ENCODE measurements around the gene TMEM165. TPM values are rescaled to one million over a fixed set of nuclear protein-coding genes. Genes with fewer than 3 reads are reported as not detected.

Gene TMEM165
- total and polyA plus RNA-seq, 9 of the 15 experiments (the other 6 are each of a cell fraction or from before 2014, with no cell fraction given), result 21.3 to 145 (median 96.8) TPM

GRCh38 chr4:55385201-55385649 lies 10.5 kb upstream of the TMEM165 start (continued):
- TF ChIP-seq, protein P1, sequence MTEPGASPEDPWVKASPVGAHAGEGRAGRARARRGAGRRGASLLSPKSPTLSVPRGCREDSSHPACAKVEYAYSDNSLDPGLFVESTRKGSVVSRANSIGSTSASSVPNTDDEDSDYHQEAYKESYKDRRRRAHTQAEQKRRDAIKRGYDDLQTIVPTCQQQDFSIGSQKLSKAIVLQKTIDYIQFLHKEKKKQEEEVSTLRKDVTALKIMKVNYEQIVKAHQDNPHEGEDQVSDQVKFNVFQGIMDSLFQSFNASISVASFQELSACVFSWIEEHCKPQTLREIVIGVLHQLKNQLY (CRISPR knock-in tag; conservative IDR thresholded peaks at IDR 0.05), result no peak

- Histone ChIP-seq H3K79me2 (ENCODE audit: control insufficient read depth, insufficient read depth, low read length) (no peaks in the 10 kb centered on the region), H3K9me1 (ENCODE audit: control insufficient read depth, insufficient read depth, low read length) (no peaks in the 10 kb centered on the region), H4K20me1 (replicated peaks; ENCODE audit: control insufficient read depth, insufficient read depth, low read length) (no peaks in the 10 kb centered on the region), H2AFZ (ENCODE audit: low read depth, low read length) (peak overlapping the region; percentile 77), H3K4me3 (no peak overlapping the region), H3K27ac (ENCODE audit: extremely low read depth, low read depth, low read length) (peak overlapping the region; percentile 53), H3K27me3 (ENCODE audit: control insufficient read depth in 2 of 2, insufficient read depth in 2 of 2, low read length in 2 of 2) (no peaks in the 10 kb centered on the region), H3K4me1 (replicated peaks in 1 of 2; ENCODE audit: control insufficient read depth in 2 of 2, insufficient read depth in 2 of 2, low read length in 2 of 2) (peaks cover 29 to 42% of the 10 kb centered on the region in 2 experiments), H3K36me3 (ENCODE audit: control insufficient read depth, insufficient read depth, low read length) (no peaks in the 10 kb centered on the region), H3K9me3 (replicated peaks; ENCODE audit: control insufficient read depth, insufficient read depth, low read depth, low read length) (no peaks in the 10 kb centered on the region), H3K4me2 (ENCODE audit: insufficient read depth, low read length) (peak overlapping the region; percentile 60), H3K9ac (ENCODE audit: insufficient read depth in 1 of 2, low read depth in 2 of 2, low read length in 2 of 2) (peak overlapping the region in 1 of 2 experiments; percentile 19; a peak in 1 of 4 replicates)
- POLR2A ChIA-PET, result interaction anchor here (0.5 to 2.1 kb wide), 4 partner anchors 9 to 156 kb away, joined by 3 to 23 read pairs (median 3); partner anchors contain the start of gene TMEM165
- ATAC-seq, result peak; percentile 91
- peak; percentile 46 to 73 (median 60) for DNase-seq (ENCODE audit: extremely low read depth in 1 of 4, low spot score in 3 of 4)
- FAIRE-seq, result peak; percentile 89
- in situ Hi-C loops (cut with MboI), result no loop called here
- no TSS peak for BruUV-seq (replicated peaks)
- CTCF ChIA-PET (ENCODE audit: low intra/inter-chr PET ratio), result no interaction called here
- intact Hi-C loops (cut with micrococcal nuclease), result loop anchor here (1.0 to 2.0 kb wide), 2 partner anchors 11 to 39 kb away; partner anchors contain the start of gene SRD5A3
- TF ChIP-seq JUNB (CRISPR knock-in tag; conservative IDR thresholded peaks at IDR 0.05) (no peak), ZNF143 (CRISPR knock-in tag; IDR thresholded peaks at IDR 0.05) (peak; percentile 82), ATF1 (CRISPR knock-in tag; IDR thresholded peaks at IDR 0.05) (no peak), ATF1 (tag; IDR thresholded peaks at IDR 0.05) (peak; percentile 81), CSDE1 (IDR thresholded peaks at IDR 0.05) (no peak), ZNF76 (CRISPR knock-in tag; IDR thresholded peaks at IDR 0.05; ENCODE audit: borderline replicate concordance) (no peak), MCM3 (IDR thresholded peaks at IDR 0.05) (no peak), ILF3 (IDR thresholded peaks at IDR 0.05; ENCODE audit: borderline replicate concordance) (no peak), SAFB (IDR thresholded peaks at IDR 0.05; ENCODE audit: borderline replicate concordance, low read depth, low read length) (no peak), ZNF239 (CRISPR knock-in tag; IDR thresholded peaks at IDR 0.05) (no peak), FOXJ3 (CRISPR knock-in tag; IDR thresholded peaks at IDR 0.05) (no peak), GTF2B (IDR thresholded peaks at IDR 0.05; ENCODE audit: extremely low read depth, insufficient read length) (no peak), ZBTB26 (CRISPR knock-in tag; IDR thresholded peaks at IDR 0.05) (no peak), GABPB1 (CRISPR knock-in tag; IDR thresholded peaks at IDR 0.05) (no peak), ZNF589 (CRISPR knock-in tag; IDR thresholded peaks at IDR 0.05; ENCODE audit: low read depth) (no peak)
- TF ChIP-seq, protein P2, sequence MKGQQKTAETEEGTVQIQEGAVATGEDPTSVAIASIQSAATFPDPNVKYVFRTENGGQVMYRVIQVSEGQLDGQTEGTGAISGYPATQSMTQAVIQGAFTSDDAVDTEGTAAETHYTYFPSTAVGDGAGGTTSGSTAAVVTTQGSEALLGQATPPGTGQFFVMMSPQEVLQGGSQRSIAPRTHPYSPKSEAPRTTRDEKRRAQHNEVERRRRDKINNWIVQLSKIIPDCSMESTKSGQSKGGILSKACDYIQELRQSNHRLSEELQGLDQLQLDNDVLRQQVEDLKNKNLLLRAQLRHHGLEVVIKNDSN (CRISPR knock-in tag; IDR thresholded peaks at IDR 0.05), result no peak
- TF ChIP-seq, protein P3, sequence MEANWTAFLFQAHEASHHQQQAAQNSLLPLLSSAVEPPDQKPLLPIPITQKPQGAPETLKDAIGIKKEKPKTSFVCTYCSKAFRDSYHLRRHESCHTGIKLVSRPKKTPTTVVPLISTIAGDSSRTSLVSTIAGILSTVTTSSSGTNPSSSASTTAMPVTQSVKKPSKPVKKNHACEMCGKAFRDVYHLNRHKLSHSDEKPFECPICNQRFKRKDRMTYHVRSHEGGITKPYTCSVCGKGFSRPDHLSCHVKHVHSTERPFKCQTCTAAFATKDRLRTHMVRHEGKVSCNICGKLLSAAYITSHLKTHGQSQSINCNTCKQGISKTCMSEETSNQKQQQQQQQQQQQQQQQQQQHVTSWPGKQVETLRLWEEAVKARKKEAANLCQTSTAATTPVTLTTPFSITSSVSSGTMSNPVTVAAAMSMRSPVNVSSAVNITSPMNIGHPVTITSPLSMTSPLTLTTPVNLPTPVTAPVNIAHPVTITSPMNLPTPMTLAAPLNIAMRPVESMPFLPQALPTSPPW (CRISPR knock-in tag; IDR thresholded peaks at IDR 0.05), result no peak
Measured at GRCh38 chr4:55386073-55386472, 9.7 kb upstream of the TMEM165 start.
